Adrenal gland (tissue), 5 donors: ENCODE measurements around the gene RNF130.

Source experiments
- POLR2A ChIP-seq, 2 donors: fragments of 450-650 bp; IDR thresholded peaks; one replicate each; pipeline ENCODE4 v1.6.1; 2017; ENCODE audit warnings: antibody characterized with exemption in 2 of 2, mild to moderate bottlenecking in 2 of 2, moderate library complexity in 1 of 2
- TF ChIP-seq, protein P1 (sequence below), 6 experiments: fragments of 450-650 bp in 4 of 6; fragments of 200-600 bp in 2 of 6; sonication (generic) in 1 of 6; IDR thresholded peaks; 1 replicate in 5 of 6; 2 replicates in 1 of 6; pipeline versions ENCODE4 v1.5.1 to v1.8.0; 2016 to 2021; ENCODE audit warnings: antibody characterized with exemption in 6 of 6, mild to moderate bottlenecking in 2 of 6, moderate library complexity in 1 of 6
- donor health status: DM: no; HTN: no; CAD: no.

DNA sequence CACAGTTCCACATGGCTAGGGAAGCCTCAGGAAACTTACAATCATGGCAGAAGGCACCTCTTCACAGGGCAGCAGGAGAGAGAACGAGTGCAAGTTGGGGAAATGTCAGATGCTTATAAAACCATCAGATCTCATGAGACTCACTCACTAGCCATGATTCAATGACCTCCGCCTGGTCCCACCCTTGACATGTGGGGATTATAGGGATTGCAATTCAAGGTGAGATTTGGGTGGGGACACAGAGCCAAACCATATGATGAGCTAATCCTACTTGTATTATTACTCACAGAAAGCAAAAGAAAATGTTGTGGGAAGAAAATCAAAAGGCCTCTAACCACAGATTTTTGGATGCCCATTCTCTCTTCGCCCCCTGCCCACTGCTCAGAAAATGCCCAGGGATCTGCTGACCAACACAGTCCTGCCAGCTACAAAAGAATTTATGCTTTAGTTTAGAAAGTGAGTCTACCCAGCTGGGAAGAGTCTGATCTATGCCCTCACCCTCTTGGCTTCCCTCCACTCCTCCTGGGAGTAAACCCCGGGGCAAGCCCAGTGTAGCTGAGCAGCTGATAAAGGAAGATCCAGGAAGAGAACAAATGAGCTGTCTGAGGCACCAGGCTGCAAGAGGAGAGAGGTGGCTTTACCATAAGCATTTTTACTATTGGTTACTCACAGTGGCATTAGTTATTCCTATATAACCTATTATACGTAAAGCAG lies 53.1 kb downstream of the RNF130 start:
- TF ChIP-seq POLR2A (IDR thresholded peaks at IDR 0.05) = no peak
- TF ChIP-seq, protein P1, sequence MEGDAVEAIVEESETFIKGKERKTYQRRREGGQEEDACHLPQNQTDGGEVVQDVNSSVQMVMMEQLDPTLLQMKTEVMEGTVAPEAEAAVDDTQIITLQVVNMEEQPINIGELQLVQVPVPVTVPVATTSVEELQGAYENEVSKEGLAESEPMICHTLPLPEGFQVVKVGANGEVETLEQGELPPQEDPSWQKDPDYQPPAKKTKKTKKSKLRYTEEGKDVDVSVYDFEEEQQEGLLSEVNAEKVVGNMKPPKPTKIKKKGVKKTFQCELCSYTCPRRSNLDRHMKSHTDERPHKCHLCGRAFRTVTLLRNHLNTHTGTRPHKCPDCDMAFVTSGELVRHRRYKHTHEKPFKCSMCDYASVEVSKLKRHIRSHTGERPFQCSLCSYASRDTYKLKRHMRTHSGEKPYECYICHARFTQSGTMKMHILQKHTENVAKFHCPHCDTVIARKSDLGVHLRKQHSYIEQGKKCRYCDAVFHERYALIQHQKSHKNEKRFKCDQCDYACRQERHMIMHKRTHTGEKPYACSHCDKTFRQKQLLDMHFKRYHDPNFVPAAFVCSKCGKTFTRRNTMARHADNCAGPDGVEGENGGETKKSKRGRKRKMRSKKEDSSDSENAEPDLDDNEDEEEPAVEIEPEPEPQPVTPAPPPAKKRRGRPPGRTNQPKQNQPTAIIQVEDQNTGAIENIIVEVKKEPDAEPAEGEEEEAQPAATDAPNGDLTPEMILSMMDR (IDR thresholded peaks at IDR 0.05) = no peak
